IMR-90 (cell line): ENCODE data around the gene KCNMA1.

ENCODE experiments used
- BHLHE40 ChIP-seq: fragments of 150-350 bp; IDR thresholded peaks from 2 replicates; pipeline ENCODE4 v1.6.1; 2016; ENCODE audit warnings: mild to moderate bottlenecking, low read depth, low read length
- CEBPB ChIP-seq: IDR thresholded peaks from 2 replicates; pipeline ENCODE4 v1.6.1; 2012; ENCODE audit warnings: low read depth, low read length, improper control_type of control experiment
- CHD1 ChIP-seq: IDR thresholded peaks from 2 replicates; pipeline ENCODE4 v1.6.1; 2012; ENCODE audit warnings: low read depth, low read length, improper control_type of control experiment
- FOS ChIP-seq: fragments of 150-350 bp; IDR thresholded peaks from 2 replicates; pipeline ENCODE4 v1.6.1; 2016; ENCODE audit warnings: low read depth, low read length
- MAFK ChIP-seq: IDR thresholded peaks from 2 replicates; pipeline ENCODE4 v1.6.1; 2012; ENCODE audit warnings: low read depth, low read length, improper control_type of control experiment
- MXI1 ChIP-seq: IDR thresholded peaks from 2 replicates; pipeline ENCODE4 v1.6.1; 2012; ENCODE audit warnings: low read depth, mild to moderate bottlenecking, low read length, moderate library complexity, borderline replicate concordance
- POLR2A ChIP-seq: IDR thresholded peaks from 2 replicates; pipeline ENCODE4 v1.6.1; 2012; ENCODE audit warnings: mild to moderate bottlenecking, low read depth, low read length
- RAD21 ChIP-seq: IDR thresholded peaks from 2 replicates; pipeline ENCODE4 v1.6.1; 2012; ENCODE audit warnings: low read length, improper control_type of control experiment
- RFX5 ChIP-seq: IDR thresholded peaks from 2 replicates; pipeline ENCODE4 v1.8.0; 2012; ENCODE audit warnings: low read depth, mild to moderate bottlenecking, low read length, moderate library complexity
- SMC3 ChIP-seq: fragments of 150-350 bp; IDR thresholded peaks from 2 replicates; pipeline ENCODE4 v1.6.1; 2016; ENCODE audit warnings: low read depth, mild to moderate bottlenecking, antibody characterized with exemption, low read length, moderate library complexity
- TF ChIP-seq, protein P1 (sequence below): conservative IDR thresholded peaks from 2 replicates; pipeline ENCODE4 v1.5.1; 2012; ENCODE audit warnings: mild to moderate bottlenecking, low read depth, low read length, improper control_type of control experiment
- TF ChIP-seq, protein P2 (sequence below): fragments of 150-350 bp; IDR thresholded peaks from 2 replicates; pipeline ENCODE4 v1.6.1; 2017; ENCODE audit warnings: mild to moderate bottlenecking, antibody characterized with exemption, low read length, low read depth
- TF ChIP-seq, protein P3 (sequence below): fragments of 150-350 bp; IDR thresholded peaks from 2 replicates; pipeline ENCODE4 v1.6.1; 2016; ENCODE audit warnings: low read depth, mild to moderate bottlenecking, low read length, moderate library complexity, borderline replicate concordance

DNA sequence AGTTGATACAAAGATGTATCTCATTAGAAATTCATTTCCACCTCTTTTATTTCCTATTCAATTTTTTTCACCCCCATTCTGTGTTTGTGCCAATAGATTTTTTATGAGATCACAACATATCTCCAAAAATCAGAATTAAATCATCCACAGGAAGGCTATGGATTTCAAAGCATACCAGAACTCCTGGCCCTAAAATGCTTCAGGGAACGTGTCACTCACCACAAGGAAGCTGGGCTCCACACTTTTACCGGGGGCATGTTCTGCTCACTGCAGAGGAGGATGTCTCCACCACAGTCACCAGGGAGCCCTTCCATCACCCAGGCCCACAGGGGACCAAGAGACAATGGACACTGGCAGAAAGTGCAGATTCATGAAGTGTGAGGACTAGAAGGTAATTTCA, 456.8 kb downstream of the KCNMA1 start:
- TF ChIP-seq POLR2A, result no peak
- TF ChIP-seq, protein P1, sequence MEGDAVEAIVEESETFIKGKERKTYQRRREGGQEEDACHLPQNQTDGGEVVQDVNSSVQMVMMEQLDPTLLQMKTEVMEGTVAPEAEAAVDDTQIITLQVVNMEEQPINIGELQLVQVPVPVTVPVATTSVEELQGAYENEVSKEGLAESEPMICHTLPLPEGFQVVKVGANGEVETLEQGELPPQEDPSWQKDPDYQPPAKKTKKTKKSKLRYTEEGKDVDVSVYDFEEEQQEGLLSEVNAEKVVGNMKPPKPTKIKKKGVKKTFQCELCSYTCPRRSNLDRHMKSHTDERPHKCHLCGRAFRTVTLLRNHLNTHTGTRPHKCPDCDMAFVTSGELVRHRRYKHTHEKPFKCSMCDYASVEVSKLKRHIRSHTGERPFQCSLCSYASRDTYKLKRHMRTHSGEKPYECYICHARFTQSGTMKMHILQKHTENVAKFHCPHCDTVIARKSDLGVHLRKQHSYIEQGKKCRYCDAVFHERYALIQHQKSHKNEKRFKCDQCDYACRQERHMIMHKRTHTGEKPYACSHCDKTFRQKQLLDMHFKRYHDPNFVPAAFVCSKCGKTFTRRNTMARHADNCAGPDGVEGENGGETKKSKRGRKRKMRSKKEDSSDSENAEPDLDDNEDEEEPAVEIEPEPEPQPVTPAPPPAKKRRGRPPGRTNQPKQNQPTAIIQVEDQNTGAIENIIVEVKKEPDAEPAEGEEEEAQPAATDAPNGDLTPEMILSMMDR, result no peak
- no peak for TF ChIP-seq CEBPB
- no peak for TF ChIP-seq FOS
- TF ChIP-seq RFX5, result no peak
- TF ChIP-seq RAD21, result no peak
- no peak for TF ChIP-seq BHLHE40
- TF ChIP-seq, protein P2, sequence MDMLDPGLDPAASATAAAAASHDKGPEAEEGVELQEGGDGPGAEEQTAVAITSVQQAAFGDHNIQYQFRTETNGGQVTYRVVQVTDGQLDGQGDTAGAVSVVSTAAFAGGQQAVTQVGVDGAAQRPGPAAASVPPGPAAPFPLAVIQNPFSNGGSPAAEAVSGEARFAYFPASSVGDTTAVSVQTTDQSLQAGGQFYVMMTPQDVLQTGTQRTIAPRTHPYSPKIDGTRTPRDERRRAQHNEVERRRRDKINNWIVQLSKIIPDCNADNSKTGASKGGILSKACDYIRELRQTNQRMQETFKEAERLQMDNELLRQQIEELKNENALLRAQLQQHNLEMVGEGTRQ, result no peak
- no peak for TF ChIP-seq MAFK
- no peak for TF ChIP-seq CHD1
- TF ChIP-seq, protein P3, sequence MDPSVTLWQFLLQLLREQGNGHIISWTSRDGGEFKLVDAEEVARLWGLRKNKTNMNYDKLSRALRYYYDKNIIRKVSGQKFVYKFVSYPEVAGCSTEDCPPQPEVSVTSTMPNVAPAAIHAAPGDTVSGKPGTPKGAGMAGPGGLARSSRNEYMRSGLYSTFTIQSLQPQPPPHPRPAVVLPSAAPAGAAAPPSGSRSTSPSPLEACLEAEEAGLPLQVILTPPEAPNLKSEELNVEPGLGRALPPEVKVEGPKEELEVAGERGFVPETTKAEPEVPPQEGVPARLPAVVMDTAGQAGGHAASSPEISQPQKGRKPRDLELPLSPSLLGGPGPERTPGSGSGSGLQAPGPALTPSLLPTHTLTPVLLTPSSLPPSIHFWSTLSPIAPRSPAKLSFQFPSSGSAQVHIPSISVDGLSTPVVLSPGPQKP, result no peak
- TF ChIP-seq SMC3, result no peak
- TF ChIP-seq MXI1, result no peak
